ENCODE measurements around the gene GSG1.

The GSG1 gene

DNA sequence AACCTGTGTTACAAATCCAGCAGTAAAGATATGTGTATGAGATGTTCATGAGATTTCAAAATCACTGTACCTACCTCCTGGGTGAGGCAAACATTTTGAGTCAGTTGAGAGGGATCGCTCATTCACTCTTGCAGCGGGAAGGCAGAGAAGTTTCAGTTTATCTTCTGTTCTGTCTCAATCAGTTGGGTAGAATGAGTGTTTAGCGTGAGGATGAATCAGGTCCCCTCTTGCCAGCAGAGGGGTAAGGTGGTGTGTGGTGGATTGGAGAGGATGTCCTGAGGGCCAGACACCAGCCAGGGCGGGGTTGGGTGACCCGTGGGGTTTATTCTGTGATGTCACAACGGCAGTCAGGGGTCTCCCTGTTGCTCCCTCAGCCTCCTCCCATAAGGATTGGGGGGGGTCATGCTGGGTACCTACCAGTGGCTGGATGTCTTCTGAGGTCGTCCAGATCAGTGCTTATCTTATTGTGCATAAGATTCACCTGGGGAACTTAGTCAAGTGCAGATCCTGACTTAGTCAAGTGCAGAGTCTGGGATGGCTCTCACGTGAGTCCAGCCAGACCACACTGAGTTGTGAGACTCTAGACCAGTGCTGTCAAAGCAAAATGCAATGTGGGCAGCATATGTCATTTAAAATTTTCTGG, at the start of gene GSG1:
Gene GSG1, minus strand, starts transcription at position 277 of the 643 bp plus-strand sequence. Its CDS starts 155 bp downstream, at position 122.
- DNase-seq = peak; percentile 43 to 55 (median 54)

DNA sequence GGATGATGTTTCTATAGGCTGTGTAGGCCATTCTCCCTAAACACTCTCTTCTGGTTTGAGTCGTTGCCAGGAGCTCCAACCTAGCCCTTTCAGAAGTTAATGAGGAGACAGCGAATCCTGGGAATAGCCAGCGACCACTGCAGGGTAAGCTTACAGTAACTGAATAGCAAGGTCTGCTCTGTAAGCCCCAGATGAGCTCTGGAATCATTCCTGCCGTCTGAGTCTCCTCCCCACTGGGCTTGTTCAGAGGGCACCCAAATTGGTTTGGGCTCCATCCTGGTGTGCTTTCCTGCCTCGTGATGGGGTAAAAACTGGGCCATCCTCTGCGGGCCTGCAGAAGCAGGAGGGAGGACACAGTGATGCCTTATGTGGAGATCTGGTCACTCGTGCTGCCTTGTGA, 49.7 kb upstream of the GSG1 start:
- DNase-seq = no peak

- DNase-seq = no peak
Observed at GRCh38 chr12:13152756-13153155, 49.3 kb upstream of the GSG1 start.

DNA sequence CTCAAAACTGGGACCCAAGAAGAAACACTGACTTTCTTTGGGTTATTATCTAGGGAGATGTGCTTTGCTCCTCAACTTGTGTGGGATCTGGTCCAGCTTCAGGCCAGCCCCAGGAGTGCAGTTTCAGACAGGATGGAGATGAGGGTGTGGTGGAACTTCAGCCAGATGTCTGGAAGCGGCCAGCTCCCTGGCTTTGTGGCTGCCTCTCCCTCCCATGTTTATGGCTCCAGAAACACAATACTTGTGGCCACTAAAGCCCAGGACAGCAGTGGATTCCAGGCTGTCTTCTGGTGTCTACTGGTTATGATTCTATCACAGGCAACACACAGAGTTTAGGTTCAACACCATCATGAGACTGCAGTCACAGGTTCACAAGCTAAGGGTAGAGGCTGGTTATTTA, 48.8 kb upstream of the GSG1 start:
- no peak for DNase-seq

- no peak for DNase-seq
Observed at GRCh38 chr12:13149411-13149810, 45.9 kb upstream of the GSG1 start.

DNA sequence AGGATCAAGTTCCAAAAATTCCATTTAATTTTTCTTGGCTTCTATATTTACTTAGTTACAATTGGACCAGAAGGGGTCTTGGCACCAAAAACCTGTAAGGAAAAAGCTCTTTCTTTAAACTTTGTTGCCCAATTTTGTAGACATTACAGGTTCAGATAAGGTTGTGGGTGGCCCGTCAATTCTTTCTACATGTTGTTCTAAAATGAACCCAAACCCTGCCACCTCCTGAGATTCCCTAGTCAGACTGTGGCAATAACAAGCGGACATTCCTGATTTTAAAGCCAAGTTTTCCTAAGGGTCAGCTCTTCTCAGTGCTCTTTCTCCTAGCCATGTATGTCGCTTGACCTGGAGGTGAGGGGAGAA, 45.0 kb upstream of the GSG1 start:
- no peak for DNase-seq

GRCh38 chr12:13147688-13148484, 44.4 kb upstream of the GSG1 start:
- no peak for DNase-seq

GRCh38 chr12:13146336-13146938, 43.0 kb upstream of the GSG1 start:
- peak; percentile 62 to 85 (median 75) for DNase-seq

- peak in 1 of 3 donors; percentile 42 for DNase-seq
Observed at GRCh38 chr12:13144266-13144828, 40.9 kb upstream of the GSG1 start.

GRCh38 chr12:13142747-13143146, 39.3 kb upstream of the GSG1 start:
- peak in 2 of 3 donors; percentile 33 to 44 for DNase-seq

DNA sequence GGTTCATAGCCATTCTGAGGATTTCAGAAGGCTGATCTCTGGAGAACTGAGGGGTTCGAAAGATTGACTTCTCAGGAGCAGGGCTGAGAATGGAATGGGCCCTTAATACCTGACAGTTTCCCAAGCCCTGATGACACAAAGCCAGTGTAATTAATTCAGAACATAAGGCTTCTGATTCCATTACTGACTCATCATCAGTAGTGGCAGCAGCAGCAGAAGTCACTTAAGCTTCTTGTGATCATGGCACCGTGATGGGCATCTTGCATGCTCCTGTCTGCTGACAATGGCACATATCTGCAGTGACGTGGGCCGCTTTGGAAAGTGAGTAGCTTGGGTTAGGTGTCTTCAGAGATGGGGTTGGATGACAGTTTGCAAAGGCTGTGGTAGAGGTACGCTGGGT, 38.2 kb upstream of the GSG1 start:
- DNase-seq = no peak

GRCh38 chr12:13135371-13136178, 32.1 kb upstream of the GSG1 start:
- DNase-seq = peak; percentile 46 to 70 (median 57)

DNA sequence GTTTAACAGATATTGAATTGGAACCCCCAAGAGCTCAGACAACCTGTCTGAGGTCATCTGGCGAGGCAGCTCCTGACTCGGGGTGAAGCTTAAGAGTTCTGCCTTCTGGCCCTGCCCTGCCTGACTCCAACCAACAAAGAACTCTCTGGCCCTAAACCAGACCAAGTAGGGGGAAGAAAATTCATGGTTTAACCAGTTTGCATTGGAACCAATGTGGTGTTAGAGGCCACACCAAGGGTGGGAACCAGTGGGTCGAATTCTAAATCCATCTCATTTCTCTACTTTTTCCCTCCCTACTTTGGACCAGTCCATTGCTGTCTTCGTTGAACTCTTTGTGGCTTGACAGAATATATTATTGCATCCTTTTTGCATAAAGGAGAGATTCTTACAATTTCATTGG, 30.4 kb upstream of the GSG1 start:
- no peak for DNase-seq

GRCh38 chr12:13130981-13131380, 27.5 kb upstream of the GSG1 start:
- DNase-seq = no peak

DNA sequence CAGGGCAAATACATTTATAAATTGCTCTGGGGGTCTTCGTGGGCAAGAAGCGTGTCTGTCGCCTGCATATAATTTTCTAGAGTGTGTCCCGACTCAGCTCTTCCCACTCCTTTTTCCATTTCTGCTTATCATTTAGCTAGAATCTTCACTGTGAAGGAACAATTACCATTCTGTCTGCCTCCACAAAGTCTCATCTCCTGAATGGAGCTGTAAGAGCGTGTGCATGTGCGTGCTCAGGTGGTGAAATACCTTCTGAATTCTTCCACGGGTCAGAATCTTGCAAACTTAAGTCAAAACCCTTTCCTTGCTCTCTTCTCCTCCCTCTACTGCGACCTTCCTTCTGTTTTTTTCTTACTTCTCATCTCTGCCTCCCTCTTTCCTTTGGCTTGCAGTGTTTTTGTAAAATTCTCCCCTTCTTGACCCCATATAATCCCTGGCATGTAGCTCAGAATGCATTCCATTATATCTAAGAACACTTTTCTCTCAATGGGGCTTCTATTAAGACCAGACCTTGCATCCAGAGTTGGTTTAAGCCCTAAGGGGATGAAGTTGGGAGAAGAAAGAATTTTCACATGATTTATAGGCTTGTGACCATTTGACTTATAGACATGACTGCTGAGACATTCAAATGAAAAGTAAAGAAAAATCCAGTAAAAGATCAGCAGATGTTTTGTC, 25.0 kb upstream of the GSG1 start:
- no peak for DNase-seq

DNA sequence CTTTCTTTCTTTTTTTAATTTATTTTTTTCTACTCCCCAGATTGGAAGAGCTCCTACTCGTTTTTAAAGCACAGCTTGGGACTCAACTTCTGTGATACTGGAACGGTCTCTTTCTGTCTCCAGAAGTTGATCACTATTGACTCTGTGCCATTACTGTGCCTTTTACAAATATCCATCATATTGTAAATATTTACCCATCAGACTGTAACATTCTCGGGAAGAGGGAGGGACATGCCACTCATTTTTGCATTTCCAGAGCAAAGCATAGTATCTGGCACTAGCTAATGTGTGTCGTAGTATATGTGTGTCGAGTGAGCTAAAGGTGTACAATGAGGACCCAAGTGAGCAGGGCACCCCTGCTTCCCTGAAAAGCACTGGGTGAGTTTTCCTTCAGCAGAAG, 24.0 kb upstream of the GSG1 start:
- no peak for DNase-seq

- DNase-seq = no peak
Observed at GRCh38 chr12:13126494-13126893, 23.0 kb upstream of the GSG1 start.

DNA sequence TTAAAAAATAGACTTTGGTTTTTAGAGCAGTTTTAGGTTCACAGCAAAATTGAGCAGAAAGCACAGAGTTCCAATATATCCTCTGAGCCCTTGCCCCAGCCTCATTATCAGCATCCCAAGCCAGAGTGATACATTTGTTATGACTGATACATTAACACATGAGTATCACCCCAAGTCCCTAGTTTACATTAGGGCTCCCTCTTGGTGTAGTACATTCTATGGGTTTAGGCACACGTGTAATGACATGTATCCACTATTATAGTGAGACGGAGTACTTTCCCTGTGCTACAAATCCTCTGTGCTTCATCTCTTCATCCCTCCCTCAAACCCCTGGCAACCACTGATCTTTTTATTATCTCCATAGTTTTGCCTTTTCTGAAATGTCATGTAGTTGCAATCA, 22.5 kb upstream of the GSG1 start:
- no peak for DNase-seq

- peak in 1 of 3 donors; percentile 51 for DNase-seq
Observed at GRCh38 chr12:13124656-13125505, 21.4 kb upstream of the GSG1 start.

DNA sequence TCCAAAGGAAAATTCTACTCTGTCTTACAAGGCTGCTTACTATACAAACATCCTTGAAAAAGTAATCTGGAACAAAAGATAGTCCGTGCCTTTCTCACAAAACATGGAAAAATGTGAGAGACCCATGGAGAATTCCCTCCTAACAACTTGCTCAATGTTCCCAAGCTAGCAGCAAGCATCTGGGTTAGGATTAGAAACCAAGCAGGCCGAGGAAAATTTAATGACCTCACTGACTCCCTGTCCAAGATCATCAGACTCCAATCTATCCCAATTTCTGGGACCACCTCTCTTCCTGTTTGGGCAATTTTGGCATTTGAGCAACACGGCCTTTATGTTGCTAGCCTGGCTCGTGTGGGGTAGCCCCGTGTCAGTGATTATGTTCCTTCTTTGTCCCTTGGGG, 18.1 kb upstream of the GSG1 start:
- no peak for DNase-seq

GRCh38 chr12:13120413-13120812, 16.9 kb upstream of the GSG1 start:
- DNase-seq = no peak
